B cell (primary cell): Measurements from ENCODE around the gene CHD9.
A peak's percentile ranks its signal among the peaks of the same experiment; 100 is the strongest.

Experiments
- CTCF ChIP-seq: fragments of 200-600 bp; IDR thresholded peaks from one replicate; pipeline ENCODE4 v1.8.0; 2022; ENCODE audit warnings: antibody characterized with exemption, mild to moderate bottlenecking
- EZH2 ChIP-seq: IDR thresholded peaks from 2 replicates; pipeline ENCODE4 v1.6.1; 2012; ENCODE audit warnings: borderline replicate concordance, low read depth, mild to moderate bottlenecking, moderate library complexity, low read length; ENCODE audit not compliant: insufficient read depth, poor library complexity, severe bottlenecking

GRCh38 chr16:53282975-53283946 lies 228.5 kb downstream of the CHD9 start:
- TF ChIP-seq CTCF (peak; percentile 55), EZH2 (no peak)
